PFSK-1 (cell line): Measurements from ENCODE around the gene TMEM59.

Source experiments
- FOXP2 ChIP-seq: optimal IDR thresholded peaks from 2 replicates; pipeline ENCODE3; 2011; ENCODE audit warnings: borderline replicate concordance, control low read depth, inconsistent platforms; ENCODE audit not compliant: insufficient read depth; ENCODE audit errors: extremely low read length, extremely low read depth
- POLR2AphosphoS5 ChIP-seq: IDR thresholded peaks from 2 replicates; pipeline ENCODE4 v1.6.1; 2012; ENCODE audit warnings: low read depth, mild to moderate bottlenecking, control low read depth, low read length, moderate library complexity
- SIN3A ChIP-seq: IDR thresholded peaks from 2 replicates; pipeline ENCODE4 v1.6.1; 2012; ENCODE audit warnings: mild to moderate bottlenecking, low read length, moderate library complexity, borderline replicate concordance; ENCODE audit not compliant: insufficient read depth
- TAF1 ChIP-seq: IDR thresholded peaks from 2 replicates; pipeline ENCODE4 v1.6.1; 2012; ENCODE audit warnings: low read length, control low read depth, borderline replicate concordance; ENCODE audit not compliant: insufficient read depth
- TF ChIP-seq, protein P1 (sequence below), 2 experiments: IDR thresholded peaks; 2 replicates each; pipeline versions ENCODE4 v1.6.1 to v1.8.0; 2011 to 2012; ENCODE audit warnings: low read depth in 2 of 2, low read length in 2 of 2, control low read depth in 1 of 2, inconsistent platforms in 1 of 2, mild to moderate bottlenecking in 1 of 2, moderate library complexity in 1 of 2; ENCODE audit not compliant: insufficient read depth in 1 of 2

TMEM59 gene

DNA sequence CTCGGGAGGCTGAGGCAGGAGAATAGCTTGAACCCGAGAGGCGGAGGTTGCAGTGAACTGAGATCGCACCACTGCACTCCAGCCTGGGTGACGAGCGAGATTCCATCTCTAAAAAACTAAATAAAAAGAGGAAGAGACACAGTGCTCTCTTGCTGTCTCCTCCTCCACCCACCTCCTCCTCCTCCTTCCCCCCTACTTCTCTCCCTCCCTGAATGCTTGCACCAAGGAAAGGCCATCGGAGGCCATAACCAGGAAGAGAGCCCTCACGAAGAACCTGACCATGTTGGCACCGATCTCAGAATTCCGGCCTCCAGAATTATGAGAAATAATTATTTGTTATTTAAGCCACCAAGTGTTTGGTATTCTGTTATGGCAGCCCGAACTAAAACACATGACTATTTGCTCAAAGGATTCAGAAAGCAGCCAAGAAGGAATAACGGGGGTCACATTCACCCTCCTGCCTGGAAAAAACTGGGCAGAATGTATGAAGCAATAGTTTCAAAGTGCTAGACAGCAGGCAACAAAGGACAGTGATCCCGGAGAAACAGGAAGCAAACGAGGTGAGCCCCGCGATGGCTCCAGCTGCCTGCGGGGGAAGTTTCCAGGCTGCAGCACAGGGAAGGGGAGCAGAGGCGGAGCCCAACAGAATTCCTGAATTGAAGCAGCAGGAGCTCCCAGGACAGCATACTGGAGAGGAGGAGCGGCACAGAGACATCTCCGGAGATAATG, 70.8 kb downstream of the TMEM59 start:
- TF ChIP-seq SIN3A (no peak), FOXP2 (no peak), POLR2AphosphoS5 (no peak), TAF1 (no peak)
- TF ChIP-seq, protein P1, sequence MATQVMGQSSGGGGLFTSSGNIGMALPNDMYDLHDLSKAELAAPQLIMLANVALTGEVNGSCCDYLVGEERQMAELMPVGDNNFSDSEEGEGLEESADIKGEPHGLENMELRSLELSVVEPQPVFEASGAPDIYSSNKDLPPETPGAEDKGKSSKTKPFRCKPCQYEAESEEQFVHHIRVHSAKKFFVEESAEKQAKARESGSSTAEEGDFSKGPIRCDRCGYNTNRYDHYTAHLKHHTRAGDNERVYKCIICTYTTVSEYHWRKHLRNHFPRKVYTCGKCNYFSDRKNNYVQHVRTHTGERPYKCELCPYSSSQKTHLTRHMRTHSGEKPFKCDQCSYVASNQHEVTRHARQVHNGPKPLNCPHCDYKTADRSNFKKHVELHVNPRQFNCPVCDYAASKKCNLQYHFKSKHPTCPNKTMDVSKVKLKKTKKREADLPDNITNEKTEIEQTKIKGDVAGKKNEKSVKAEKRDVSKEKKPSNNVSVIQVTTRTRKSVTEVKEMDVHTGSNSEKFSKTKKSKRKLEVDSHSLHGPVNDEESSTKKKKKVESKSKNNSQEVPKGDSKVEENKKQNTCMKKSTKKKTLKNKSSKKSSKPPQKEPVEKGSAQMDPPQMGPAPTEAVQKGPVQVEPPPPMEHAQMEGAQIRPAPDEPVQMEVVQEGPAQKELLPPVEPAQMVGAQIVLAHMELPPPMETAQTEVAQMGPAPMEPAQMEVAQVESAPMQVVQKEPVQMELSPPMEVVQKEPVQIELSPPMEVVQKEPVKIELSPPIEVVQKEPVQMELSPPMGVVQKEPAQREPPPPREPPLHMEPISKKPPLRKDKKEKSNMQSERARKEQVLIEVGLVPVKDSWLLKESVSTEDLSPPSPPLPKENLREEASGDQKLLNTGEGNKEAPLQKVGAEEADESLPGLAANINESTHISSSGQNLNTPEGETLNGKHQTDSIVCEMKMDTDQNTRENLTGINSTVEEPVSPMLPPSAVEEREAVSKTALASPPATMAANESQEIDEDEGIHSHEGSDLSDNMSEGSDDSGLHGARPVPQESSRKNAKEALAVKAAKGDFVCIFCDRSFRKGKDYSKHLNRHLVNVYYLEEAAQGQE (IDR thresholded peaks at IDR 0.05; ENCODE audit: insufficient read depth in 1 of 2, low read depth in 2 of 2, low read length in 2 of 2): no peak

DNA sequence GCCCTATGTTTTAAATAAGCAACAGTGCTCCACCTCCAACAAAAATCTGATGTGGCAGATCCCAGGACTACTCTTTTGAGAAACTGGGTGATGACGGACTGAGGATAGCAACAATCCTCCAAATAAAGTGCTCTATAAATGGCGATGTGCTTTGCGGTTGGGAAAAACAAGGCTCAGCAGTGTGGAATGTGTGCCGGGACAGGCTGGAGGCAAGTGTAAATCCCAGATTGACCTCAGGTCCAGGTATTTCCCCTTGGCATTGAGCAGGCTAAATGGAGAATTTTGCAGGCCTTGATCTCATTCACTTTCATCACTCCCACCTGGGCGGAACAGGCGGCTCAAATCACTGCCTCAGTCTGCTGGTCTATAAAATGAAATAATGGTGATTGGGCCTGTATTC, 71.8 kb downstream of the TMEM59 start:
- TF ChIP-seq TAF1 (no peak), SIN3A (no peak), POLR2AphosphoS5 (no peak), FOXP2 (no peak)
- TF ChIP-seq, protein P1 (IDR thresholded peaks at IDR 0.05; ENCODE audit: insufficient read depth in 1 of 2, low read depth in 2 of 2, low read length in 2 of 2): no peak

DNA sequence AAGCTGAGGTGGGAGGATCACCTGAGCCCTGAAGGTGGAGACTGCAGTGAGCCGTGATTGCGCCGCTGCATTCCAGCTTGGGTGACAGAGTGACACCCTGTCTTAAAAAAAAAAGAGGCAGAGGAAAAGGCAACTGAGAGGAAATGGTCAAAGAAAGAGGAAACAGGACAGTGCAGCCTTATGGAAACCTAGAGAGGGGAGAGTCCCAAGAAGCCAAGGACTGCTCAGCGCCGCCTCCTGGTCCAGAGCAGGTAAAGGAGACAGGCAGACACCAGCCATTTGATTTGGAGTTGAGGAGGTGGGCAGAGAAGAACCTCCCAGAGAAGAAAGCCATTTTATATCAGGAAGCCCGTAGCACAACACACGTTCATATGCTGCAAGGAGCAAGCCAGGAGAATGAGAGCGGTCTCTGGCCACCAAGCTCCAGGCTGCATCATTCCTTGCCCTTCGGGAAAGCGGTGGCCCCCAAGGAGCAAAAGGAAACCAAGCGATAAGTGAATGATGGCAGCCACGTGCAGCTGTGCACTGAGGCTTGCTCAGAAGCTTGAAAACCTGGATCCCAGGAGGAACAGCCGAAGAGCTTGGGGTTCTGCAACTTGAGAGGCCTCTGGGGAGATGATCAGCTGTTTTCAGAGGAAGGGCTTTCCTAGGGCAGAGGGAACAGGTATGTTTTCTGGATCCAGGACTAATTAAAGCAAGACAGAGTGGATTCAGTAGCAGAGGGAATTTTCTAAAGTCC, 73.1 kb downstream of the TMEM59 start:
- TF ChIP-seq TAF1 (no peak), POLR2AphosphoS5 (no peak)
